Erythroblast (primary cell): ENCODE measurements around the gene NID1.

Experiments used
- GATA1 ChIP-seq: IDR thresholded peaks from 2 replicates; pipeline ENCODE4 v1.6.1; 2011; ENCODE audit warnings: low read depth, mild to moderate bottlenecking, control low read depth, low read length, moderate library complexity
- POLR2A ChIP-seq: IDR thresholded peaks from 2 replicates; pipeline ENCODE4 v1.6.1; 2011; ENCODE audit warnings: mild to moderate bottlenecking, low read length

DNA sequence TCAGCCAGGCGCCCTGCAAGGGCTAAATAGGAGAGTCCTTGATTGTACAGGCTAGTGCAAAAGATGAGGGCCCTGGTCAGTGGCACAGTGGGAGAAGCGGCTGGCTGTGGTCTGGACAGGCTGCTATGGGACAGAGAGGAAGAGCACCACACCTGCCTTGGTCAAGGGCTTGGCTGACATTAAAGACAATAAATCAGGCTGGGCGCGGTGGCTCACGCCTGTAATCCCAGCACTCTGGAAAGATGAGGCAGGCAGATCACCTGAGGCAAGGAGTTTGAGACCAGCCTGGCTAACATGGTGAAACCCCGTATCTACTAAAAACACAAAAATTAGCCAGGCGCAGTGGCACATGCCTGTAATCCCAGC, 62.9 kb downstream of the NID1 start:
- TF ChIP-seq POLR2A, result no peak
- TF ChIP-seq GATA1, result no peak
